ENCODE results near the gene COL10A1. TPM values are rescaled to one million over a fixed set of nuclear protein-coding genes. Genes with fewer than 3 reads are reported as not detected.

COL10A1 gene
- total RNA-seq, 4 donors from 2014 or later, result not detected

GRCh38 chr6:116133453-116133852, 7.5 kb upstream of the COL10A1 start:
- no peak for ATAC-seq
- Histone ChIP-seq H3K27me3 (no peaks in the 10 kb centered on the region), H3K9me3 (no peaks in the 10 kb centered on the region), H3K36me3 (peaks cover 0 to 7% of the 10 kb centered on the region in 2 donors), H3K4me1 (peaks cover 0 to under 1% (median 0%) of the 10 kb centered on the region in 3 donors), H3K4me3 (no peak overlapping the region), H3K27ac (no peak overlapping the region)
- 71 to 83% methylated on average over 3 of the region's 3 CpGs for WGBS, 2 donors (ENCODE audit: low coverage in 1 of 2)
- TF ChIP-seq POLR2A (IDR thresholded peaks at IDR 0.05) (no peak), CTCF (IDR thresholded peaks at IDR 0.05) (no peak), EP300 (IDR thresholded peaks at IDR 0.05) (no peak)

- 35 to 57% methylated on average over 2 of the region's 2 CpGs for WGBS, 2 donors (ENCODE audit: low coverage in 1 of 2)
- H3K27ac ChIP-seq, result peak overlapping the region in 2 of 4 donors; percentile 5 to 32
- H3K27me3 ChIP-seq, result no peaks in the 10 kb centered on the region
- H3K9me3 ChIP-seq, result no peaks in the 10 kb centered on the region
- no peak for ATAC-seq
- no peak overlapping the region for H3K4me3 ChIP-seq
- H3K36me3 ChIP-seq, result no peaks in the 10 kb centered on the region
- TF ChIP-seq POLR2AphosphoS5 (IDR thresholded peaks at IDR 0.05), result no peak
- TF ChIP-seq EP300 (IDR thresholded peaks at IDR 0.05), result no peak
- no peak for TF ChIP-seq CTCF (IDR thresholded peaks at IDR 0.05)
- TF ChIP-seq POLR2A (IDR thresholded peaks at IDR 0.05), result no peak
- peaks cover 0 to 14% (median 2%) of the 10 kb centered on the region in 3 donors for H3K4me1 ChIP-seq
These were observed 2.0 kb upstream of the COL10A1 start for GRCh38 chr6:116127771-116128493.

- Histone ChIP-seq H3K27me3 (no peaks in the 10 kb centered on the region), H3K9me3 (no peaks in the 10 kb centered on the region), H3K4me3 (no peak overlapping the region), H3K36me3 (peaks cover 0 to 25% of the 10 kb centered on the region in 2 donors), H3K27ac (no peak overlapping the region), H3K4me1 (no peaks in the 10 kb centered on the region)
- WGBS, 2 donors (ENCODE audit: low coverage in 1 of 2), result no CpG with 5 or more reads among the region's 3 CpGs
- no peak for ATAC-seq
- no peak for TF ChIP-seq POLR2AphosphoS5 (IDR thresholded peaks at IDR 0.05)
These were observed 5.5 kb downstream of the COL10A1 start for GRCh38 chr6:116120430-116120829.

GRCh38 chr6:116118608-116119007, 7.3 kb downstream of the COL10A1 start:
- no peak overlapping the region for H3K27ac ChIP-seq
- peaks cover 0 to 43% of the 10 kb centered on the region in 2 donors for H3K36me3 ChIP-seq
- no peaks in the 10 kb centered on the region for H3K27me3 ChIP-seq
- H3K4me1 ChIP-seq, result no peaks in the 10 kb centered on the region
- TF ChIP-seq CTCF (IDR thresholded peaks at IDR 0.05), result no peak
- TF ChIP-seq POLR2A (IDR thresholded peaks at IDR 0.05), result no peak
- TF ChIP-seq EP300 (IDR thresholded peaks at IDR 0.05), result no peak
- TF ChIP-seq POLR2AphosphoS5 (IDR thresholded peaks at IDR 0.05), result no peak
- H3K4me3 ChIP-seq, result no peak overlapping the region
- no peak for ATAC-seq
- H3K9me3 ChIP-seq, result no peaks in the 10 kb centered on the region

- Histone ChIP-seq H3K4me1 (no peaks in the 10 kb centered on the region), H3K9me3 (no peaks in the 10 kb centered on the region), H3K27me3 (no peaks in the 10 kb centered on the region), H3K36me3 (peaks cover 0 to 71% of the 10 kb centered on the region in 2 donors), H3K4me3 (no peak overlapping the region), H3K27ac (no peak overlapping the region)
- WGBS, 2 donors (ENCODE audit: low coverage in 1 of 2), result 71 to 85% methylated on average over 2 of the region's 2 CpGs
- ATAC-seq, result no peak
- TF ChIP-seq CTCF (IDR thresholded peaks at IDR 0.05) (peak in 1 of 4 experiments; percentile 30), POLR2A (IDR thresholded peaks at IDR 0.05) (no peak)
These were observed 10.2 kb downstream of the COL10A1 start for GRCh38 chr6:116115781-116116180.

Measured in gastroesophageal sphincter (tissue), 4 donors.